Anterior cingulate cortex (tissue), 58 donors: ENCODE measurements around the gene CRIM1.

Experiments used
- DNase-seq, 58 donors: peaks; one replicate each; lab custom pipeline; 2025; lab: John Stamatoyannopoulos, UW

The CRIM1 gene

GRCh38 chr2:36500072-36500471, 144.5 kb downstream of the CRIM1 start:
- DNase-seq, result no peak

GRCh38 chr2:36502081-36502480, 146.5 kb downstream of the CRIM1 start:
- no peak for DNase-seq

- DNase-seq, result peak in 34 of 58 donors; percentile 1 to 50 (median 21)
These were observed 151.8 kb downstream of the CRIM1 start for GRCh38 chr2:36507408-36507812.

GRCh38 chr2:36509075-36509474, 153.5 kb downstream of the CRIM1 start:
- DNase-seq, result no peak

- no peak for DNase-seq
These were observed 156.5 kb downstream of the CRIM1 start for GRCh38 chr2:36511858-36512603.

- peak in 2 of 58 donors; percentile 3 to 8 for DNase-seq
These were observed 157.1 kb downstream of the CRIM1 start for GRCh38 chr2:36512705-36513104.

GRCh38 chr2:36513661-36514060, 158.1 kb downstream of the CRIM1 start:
- no peak for DNase-seq

GRCh38 chr2:36515538-36515937, 160.0 kb downstream of the CRIM1 start:
- no peak for DNase-seq

- DNase-seq, result no peak
These were observed 160.7 kb downstream of the CRIM1 start for GRCh38 chr2:36516136-36516870.

GRCh38 chr2:36520431-36520830, 164.9 kb downstream of the CRIM1 start:
- no peak for DNase-seq

- DNase-seq, result no peak
These were observed 167.6 kb downstream of the CRIM1 start for GRCh38 chr2:36523153-36523552.

- DNase-seq, result no peak
These were observed 169.7 kb downstream of the CRIM1 start for GRCh38 chr2:36525245-36525644.

GRCh38 chr2:36526226-36526625, 170.6 kb downstream of the CRIM1 start:
- no peak for DNase-seq

GRCh38 chr2:36528274-36528673, 172.7 kb downstream of the CRIM1 start:
- no peak for DNase-seq

GRCh38 chr2:36528766-36529392, 173.3 kb downstream of the CRIM1 start:
- no peak for DNase-seq

GRCh38 chr2:36530178-36530982, 174.8 kb downstream of the CRIM1 start:
- no peak for DNase-seq

GRCh38 chr2:36530983-36531354, 175.4 kb downstream of the CRIM1 start:
- no peak for DNase-seq

- no peak for DNase-seq
These were observed 178.8 kb downstream of the CRIM1 start for GRCh38 chr2:36534275-36534799.

GRCh38 chr2:36535099-36535498, 179.5 kb downstream of the CRIM1 start:
- DNase-seq, result no peak

GRCh38 chr2:36536776-36537175, 181.2 kb downstream of the CRIM1 start:
- DNase-seq, result no peak
